GM19438 (cell line): Measurements from ENCODE around the gene RPS6KA3.

Experiments
- ATAC-seq: cut with Tn5 transposase; IDR thresholded peaks from one replicate; pipeline ENCODE4 v1.9.1; 2021; ENCODE audit warnings: low read depth; ENCODE audit not compliant: unreplicated experiment

The RPS6KA3 gene

DNA sequence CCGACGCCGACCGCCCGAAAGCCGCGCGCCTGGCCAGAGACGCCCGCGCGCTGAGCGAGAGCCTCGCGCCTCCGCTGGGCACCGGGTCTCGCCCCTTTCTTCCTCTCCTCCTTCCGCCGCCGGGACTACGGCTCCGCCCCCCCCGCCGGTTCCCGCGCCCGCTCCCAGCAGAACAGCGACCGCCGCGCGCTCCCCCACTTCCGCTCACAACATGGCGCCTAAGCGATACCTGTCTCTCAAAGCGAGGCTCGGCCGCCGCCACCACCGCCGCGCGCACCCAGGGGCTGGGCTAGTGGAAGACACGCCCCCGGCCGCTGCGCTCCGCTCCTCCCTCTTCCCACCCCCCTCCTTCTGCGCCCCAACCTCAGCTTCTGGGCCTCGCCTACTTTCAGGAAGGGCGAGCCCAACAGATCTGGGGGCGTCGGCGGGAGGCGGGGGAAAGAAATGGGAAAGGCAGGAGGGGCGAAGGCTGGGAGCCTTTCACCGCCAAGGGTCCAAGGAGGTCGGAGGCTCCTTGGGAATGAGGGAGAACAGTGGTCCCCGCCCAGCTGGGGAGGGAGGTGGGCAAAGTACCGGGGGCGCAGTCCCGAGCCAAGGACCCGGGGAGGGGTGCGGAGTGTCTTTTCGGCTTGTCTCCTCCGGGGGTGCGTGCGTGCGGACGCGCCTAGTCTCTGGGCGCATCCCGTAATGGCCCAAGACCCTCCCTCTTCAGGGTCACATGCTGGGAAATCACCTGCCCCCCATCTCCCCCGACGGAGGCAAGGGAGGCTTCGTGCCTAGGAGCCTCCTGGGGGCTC lies at the start of gene RPS6KA3:
TSS of gene RPS6KA3 (minus strand) at position 100 of the 797 bp plus-strand sequence. CDS start 277 bp downstream, outside the sequence.
- ATAC-seq: peak; percentile 78

DNA sequence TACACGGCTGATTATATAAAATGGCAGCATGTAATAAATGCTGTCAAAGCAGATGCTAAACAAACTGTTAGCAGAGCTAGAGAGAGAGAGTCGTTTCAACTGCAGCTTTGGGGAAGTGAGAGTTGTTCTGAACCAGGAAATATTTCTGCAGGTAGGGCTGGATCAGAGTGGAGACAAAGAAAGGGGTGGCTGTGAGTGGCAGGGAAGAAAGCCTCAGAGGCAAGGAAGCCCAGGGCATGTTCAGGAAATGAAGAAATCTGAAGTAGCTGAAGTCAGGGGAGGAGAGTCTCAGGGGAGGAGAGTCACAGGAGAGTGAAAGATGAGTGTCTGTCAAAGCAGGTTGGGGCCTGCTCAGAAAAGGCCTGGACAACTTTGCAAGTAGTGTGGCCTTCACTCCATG lies 48.4 kb upstream of the RPS6KA3 start:
- ATAC-seq: peak; percentile 86

DNA sequence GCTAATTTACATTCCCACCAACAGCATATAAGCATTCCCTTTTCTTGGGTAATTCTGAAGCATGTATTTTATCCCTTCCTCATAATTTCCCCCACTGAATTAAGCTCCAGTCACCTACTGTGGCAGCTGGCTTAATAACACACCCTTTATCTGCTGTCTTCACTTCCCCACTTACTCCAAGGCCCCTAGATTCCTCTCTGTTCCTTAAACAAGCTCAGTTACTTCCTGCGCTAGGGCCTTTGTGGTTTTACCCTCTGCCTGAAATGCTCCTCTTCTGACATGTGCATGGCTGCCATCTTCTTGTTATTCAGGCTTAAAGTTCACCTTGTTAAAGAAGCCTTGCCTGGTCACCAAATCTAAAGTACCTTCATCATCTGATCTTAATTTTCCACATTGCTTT lies 47.2 kb upstream of the RPS6KA3 start:
- no peak for ATAC-seq

DNA sequence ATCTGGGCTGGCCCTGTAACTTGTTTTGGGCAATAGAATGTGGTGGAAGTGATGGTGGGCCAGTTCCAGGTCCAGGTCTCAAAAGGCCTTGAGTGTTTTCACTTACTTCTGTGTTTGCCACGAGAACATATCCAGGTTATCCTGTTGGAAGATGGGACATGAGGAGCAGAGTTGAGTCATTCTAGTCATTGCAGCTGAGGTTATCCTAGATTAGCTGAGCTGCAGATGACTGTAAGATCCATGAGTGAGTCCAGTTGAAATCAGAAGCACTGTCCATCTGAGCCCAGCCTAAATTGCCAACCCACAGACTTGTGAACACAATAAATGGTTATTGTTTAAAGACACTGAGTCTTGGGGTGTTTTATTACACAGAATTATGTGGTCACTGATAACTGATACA lies 45.3 kb upstream of the RPS6KA3 start:
- ATAC-seq: no peak

DNA sequence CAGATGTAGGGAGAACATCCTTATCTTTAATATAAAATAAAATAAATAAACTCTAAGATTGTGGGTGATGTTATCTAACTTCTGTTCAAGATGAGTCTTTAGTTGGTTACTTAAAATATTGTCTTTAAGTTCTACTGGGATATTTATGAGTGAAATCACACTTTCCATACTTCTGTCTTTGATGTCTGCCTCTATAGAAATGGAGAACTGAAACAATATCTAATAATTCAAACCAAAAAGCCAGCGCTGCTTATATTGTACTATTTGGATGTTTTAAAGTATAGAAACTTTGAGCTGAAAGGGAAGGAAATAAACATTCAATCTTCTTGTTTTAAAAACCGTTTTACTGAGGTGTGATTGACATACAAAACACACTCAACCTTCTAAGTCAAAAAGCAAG lies 44.8 kb upstream of the RPS6KA3 start:
- no peak for ATAC-seq

DNA sequence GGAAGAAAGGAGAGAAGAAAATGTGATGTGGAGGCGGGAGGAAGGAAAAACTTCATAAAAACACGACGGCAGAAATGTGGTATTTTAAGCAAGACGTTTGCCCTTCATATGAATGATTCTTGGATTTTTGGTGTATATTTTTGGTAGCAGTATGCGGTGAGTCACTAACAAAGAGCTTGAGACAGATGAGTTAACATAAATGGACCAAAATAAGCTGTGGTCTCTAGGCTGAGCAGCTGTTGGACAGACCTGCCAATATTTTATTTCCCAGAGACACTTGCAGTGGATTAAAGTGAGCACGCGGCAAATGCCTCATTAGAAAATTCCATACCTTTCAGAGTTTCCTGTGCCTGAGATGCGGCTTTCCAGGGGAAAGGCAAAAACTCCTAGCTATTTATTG lies 43.1 kb upstream of the RPS6KA3 start:
- ATAC-seq: no peak

DNA sequence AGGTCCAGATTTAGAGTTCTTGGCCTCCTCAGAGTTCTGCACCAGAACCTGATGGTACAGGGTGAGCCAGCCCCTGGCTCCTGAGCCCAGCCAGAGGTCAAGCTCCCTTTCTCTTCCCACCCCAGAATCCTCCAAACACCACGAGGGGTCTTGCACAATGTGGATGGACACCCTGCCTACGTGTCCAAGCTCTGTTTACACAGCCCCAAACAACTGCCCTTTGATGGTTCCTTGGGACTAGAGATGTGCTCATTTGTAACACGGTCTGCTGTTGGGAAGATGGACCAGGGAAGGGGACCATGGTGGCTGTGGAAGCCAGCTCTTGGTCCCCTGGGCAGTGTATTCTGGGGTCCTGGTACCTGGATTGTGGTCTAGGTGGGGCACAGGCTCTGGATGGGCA lies 40.0 kb upstream of the RPS6KA3 start:
- ATAC-seq: no peak

DNA sequence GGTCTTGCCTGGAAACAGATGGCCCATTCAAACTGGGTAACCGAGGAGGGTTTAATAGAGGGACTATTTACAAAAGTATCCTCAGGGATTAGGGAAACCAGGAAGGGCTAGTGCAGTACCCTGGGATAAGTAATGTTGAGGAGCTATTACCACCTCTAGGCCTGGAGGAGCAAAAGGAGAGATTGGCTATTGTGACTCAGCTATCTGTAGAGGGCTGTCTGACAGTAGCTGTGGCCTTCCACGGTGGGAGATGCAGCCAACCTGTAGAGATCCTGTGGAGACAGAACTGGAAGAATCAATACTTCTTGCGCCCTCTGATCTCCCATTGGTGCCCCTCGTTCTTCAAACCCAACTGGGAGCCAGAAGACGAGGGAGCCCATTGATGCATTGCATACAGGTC lies 34.1 kb upstream of the RPS6KA3 start:
- no peak for ATAC-seq

DNA sequence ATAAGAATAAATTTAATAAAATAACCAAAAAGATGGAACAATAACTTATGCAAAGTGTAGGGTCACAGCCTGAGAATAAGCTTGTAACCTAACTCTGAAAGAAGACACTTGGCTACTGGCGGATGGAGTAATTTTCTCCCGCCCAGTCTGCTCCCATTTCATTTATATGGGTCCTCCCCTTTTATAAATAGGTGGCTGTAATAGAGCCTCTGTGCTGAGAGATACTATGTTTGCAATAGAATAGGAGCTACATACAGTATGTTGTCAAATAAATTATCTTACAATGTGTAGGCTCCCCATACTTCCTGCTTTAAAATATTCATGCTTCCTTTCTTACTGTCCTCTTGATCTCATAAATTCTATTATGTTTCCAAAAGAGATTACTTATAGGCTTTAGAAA lies 28.2 kb upstream of the RPS6KA3 start:
- ATAC-seq: no peak

DNA sequence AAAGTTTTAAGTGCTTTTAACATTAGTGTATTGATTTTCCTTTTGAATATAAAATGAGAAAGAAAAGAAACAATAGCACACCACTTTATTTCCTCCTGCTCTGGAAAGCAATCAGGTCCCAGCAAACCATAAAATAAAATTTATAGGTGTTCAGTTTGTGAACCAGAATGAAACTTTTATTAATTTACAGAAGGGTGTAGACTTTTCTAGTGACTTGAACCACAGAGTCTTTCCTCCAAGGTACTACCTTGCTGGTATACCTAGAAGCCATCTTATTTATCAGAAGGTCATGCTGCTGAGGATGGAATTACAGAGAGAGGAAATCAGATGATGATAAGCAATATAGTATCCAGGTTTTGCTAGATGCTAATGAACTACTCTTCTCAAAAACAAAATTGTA lies 27.6 kb upstream of the RPS6KA3 start:
- no peak for ATAC-seq

DNA sequence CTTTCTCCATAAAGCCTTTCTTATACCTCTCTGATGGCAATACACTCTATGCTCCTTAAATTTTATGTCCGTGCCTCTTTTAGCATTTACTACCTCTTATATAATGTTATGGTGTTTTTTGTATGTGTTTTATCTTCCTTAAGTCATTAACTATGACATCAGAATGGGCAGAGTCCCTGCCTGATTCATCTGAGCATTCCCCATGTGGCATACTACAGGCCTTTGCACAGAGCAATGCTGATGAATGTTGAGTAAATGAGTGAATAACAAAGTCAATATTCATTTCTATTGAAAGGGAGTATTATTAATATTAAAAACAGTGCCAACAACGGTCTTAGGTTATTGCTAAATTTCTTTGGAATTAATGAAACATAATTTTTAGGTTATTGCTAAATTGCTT lies 18.8 kb upstream of the RPS6KA3 start:
- ATAC-seq: no peak

DNA sequence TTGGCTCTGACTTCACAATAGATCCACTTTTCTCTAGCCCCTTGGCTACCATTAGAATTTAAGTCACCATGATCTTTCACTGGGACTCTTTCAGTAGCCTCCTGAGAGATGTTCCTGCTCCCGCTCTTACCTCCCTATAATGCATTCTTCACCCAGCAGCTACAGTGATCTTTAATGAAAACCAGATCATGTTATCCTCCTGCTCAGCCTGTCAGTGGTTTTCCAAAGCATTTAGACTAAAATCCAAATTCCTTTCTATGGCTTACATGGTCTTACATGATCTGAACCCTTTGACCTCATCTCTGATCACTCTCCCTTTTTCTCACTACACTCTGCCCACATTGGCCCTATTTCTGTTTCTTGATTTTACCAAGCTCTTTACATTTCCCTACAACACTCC lies 18.3 kb upstream of the RPS6KA3 start:
- ATAC-seq: no peak

DNA sequence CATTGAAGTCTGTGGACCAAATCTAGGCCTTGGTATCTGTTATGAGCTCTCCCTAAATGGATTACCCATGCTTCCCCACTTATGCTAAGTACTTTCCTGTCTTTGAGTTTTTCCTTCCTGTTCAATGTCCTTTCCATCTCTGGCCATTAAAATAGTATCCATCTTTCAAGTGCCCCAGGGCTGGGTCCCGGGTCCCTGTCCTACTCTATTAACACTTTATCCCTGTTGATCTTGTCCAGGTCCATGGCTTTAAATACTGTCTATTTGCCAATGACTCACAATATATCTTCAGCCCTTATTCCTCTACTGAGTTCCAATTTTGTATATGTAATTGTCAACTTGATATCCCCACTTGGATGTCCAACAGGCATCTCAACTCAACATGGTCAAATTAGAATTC lies 17.7 kb upstream of the RPS6KA3 start:
- no peak for ATAC-seq

DNA sequence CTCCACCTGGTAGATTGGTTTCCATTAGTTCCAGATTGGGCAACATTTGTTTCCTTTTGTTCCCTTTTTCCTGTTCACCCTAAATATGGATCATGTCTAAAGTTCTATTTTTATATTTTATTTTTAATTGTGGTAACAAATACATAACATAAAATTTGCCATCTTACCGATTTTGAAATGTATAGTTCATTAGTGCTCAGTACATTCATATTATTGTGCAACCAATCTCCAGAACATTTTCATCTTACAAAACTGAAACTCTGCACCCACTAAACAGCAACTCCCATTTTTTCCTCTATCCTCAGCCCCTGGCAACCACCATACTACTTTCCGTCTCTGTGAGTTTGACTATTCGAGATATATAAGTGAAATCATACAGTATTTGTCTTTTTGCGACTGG lies 14.2 kb upstream of the RPS6KA3 start:
- no peak for ATAC-seq

DNA sequence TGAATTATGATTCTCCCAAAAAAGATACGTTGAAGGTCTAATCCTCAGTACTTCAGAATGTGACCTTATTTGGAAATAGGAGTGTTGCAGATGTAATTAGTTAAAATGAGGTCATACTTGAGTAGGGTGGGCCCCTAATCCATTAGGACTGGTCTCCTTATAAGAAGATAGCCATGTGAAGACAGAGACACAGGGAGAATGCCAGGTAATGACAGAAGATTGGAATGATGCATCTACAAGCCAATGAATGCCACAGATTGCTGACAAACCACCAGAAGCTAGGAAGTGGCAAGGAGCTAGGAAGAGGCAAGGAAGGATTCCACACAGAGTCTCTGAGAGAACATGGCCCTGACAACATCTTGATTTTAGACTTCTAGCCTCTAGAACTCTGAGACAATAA lies 7.4 kb upstream of the RPS6KA3 start:
- ATAC-seq: no peak

DNA sequence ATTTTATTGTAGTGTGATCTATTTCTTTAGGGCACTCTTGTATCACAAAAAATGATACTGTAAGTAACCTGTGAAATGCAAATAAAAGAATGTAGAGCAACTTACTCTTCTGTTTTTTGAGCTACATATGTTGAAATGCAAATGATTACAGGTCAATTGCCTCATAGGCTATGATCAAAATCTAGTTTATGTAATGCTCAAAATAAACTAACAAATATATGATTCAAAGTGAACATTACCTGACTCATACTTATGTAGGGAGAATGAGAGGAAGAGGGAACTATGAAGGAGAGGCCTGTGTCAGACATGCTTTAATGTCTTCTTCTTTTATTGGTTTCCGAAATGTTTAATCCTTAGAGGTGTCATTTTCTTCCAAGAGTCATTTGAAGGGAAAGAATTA lies 5.0 kb upstream of the RPS6KA3 start:
- ATAC-seq: no peak

DNA sequence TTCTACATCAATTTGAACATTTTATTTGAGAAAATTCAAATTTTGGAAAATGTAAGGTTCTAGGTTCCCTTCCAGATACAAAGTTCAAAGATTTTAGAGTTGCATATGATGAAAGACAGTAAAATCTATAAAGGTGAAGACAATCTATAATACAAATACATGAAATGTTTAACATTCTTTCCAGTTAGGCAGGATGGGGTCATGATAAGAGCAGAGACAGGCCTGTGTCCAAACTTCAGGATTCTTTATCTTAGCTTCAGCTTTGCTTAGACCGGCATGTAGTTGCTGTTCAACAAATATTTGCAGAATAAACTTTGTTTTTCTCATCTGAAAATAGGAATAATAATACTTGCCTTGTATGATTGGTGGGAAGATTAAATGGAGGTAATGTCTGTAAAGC lies 4.5 kb upstream of the RPS6KA3 start:
- no peak for ATAC-seq

DNA sequence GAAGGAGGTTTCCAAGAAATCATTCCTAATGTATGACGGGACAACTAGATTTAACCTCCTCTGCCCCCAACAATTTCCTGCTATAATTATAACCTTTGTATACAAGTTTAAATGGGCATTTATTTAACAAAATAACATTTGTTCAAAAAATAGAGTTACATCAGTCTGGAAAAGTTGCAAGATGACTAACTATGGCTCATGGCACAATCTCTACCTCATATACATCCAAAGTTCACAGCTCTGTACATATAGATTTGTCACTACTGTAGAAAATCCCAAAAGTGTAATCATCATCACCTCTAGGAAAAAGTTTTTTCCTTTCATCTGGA lies 3.8 kb upstream of the RPS6KA3 start:
- no peak for ATAC-seq

DNA sequence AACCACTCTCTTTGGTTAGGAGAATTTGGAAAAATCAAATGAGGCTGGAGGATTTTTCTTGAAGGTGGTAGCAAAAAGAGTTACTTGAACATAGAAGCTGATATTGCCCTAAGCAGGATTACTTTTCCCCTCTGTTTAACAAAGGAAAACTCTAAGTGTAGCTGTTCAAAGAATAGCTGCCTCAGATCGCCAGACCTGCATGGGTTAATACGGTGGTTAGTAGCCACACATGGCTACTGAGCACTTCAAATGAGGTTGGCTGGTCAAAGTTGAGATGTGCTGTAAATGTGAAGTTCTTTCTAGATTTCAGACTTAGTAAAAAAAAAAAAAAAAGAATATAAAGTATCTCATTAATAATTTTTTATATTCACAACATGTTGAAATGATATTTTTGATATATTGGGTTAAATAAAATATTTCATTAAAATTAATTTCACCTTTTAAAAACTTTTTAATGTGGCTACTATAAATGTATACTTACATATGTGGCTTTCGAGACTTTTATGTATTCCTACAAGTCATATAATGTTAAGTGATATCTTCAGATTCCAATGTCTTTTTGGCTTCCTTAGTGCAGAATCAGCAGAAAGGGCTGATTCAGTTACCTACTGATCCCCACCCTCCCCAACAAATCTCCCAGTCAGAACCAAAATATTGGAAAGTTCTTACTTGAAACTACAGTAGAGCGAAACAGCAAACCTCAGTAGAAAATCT lies 3.3 kb upstream of the RPS6KA3 start:
- no peak for ATAC-seq

DNA sequence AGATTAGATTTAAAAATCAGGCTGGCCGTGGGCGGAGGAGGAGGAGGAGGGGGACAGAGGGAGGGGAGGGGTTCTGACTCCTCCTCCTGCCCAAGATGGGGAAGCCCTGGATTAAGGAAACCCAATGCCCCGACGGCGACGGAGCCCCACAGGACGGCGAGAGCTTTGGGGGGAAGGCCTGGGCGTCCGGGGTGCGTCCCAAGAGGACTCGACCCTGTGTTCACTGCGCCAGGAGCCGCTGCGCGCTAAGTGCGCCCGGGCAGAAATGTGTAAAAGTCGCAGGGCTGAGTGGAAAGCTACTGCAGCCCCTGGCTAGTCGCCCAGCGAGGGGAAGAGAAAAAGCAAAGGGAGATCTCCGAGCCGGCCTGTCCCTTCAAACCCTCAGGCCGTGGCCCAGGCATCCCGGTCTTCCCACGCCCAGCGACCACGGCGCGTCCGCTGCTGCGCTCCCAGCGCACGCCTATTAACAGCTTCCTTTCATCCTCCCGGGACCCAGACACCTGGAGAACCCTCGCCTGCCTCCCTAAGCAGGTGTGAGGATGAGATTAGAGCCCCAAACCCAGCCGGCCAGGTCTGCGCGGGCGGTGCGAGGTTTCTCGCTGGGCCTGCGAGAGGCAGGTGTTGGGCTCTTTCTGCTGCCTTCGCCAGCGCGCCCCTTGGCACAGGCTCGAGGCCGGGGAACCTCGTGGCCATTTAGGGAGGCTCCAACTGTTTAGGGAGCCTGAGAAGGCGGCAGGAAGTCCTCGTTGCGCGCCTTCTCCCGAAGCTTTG lies 1.4 kb upstream of the RPS6KA3 start:
- ATAC-seq: no peak

DNA sequence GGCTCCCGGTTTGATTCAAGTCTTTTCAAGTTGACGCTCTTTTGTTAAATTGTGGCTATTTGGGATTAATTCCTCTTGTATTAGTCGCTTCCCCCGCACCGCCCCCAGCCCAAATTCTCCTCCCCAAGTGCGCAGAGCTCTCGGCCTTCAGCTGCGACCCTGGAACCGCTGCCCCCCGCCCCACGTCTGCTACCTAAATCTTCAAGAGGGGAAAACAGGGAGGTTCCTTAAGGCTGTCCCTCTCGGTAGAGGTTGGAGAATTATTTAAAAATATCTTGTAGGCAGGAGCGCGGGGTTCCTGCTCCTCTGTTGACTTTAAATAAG lies 860 bp upstream of the RPS6KA3 start:
- no peak for ATAC-seq
